Natural killer cell (primary cell): Measurements from ENCODE around the gene ASAP3. TPM values are rescaled to one million over a fixed set of nuclear protein-coding genes. Genes with fewer than 3 reads are reported as not detected.
A peak's percentile ranks its signal among the peaks of the same experiment; 100 is the strongest.

Source experiments
- ATAC-seq, 3 donors: fragments of 150-1000 bp in 2 of 3; fragments of 200-7000 bp in 1 of 3; cut with Tn5 transposase; 1 replicate in 1 of 3; 2 replicates in 2 of 3; pipeline ENCODE4 v1.10.0; 2021; ENCODE audit warnings: mild to moderate bottlenecking in 2 of 3, moderate library complexity in 2 of 3
- DNase-seq, 2 donors: peaks; one replicate each; pipeline versions ENCODE4 v3.0.0 to v3.0.0-alpha.2; 2013 to 2021; ENCODE audit warnings: mixed read lengths in 1 of 2
- H3K27ac ChIP-seq: one replicate; pipeline ENCODE4 v1.5.1; 2013; ENCODE audit warnings: mild to moderate bottlenecking, low read length
- H3K27me3 ChIP-seq: one replicate; pipeline ENCODE4 v1.6.1; 2013; ENCODE audit warnings: low read length; ENCODE audit not compliant: control insufficient read depth, insufficient read depth
- H3K36me3 ChIP-seq: one replicate; pipeline ENCODE4 v1.6.1; 2013; ENCODE audit warnings: low read length; ENCODE audit not compliant: control insufficient read depth, insufficient read depth
- H3K4me1 ChIP-seq: one replicate; pipeline ENCODE4 v1.6.1; 2013; ENCODE audit warnings: low read length; ENCODE audit not compliant: control insufficient read depth, insufficient read depth
- H3K4me3 ChIP-seq: one replicate; pipeline ENCODE4 v1.5.1; 2013; ENCODE audit warnings: low read length
- H3K9me3 ChIP-seq: one replicate; pipeline ENCODE4 v1.6.1; 2013; ENCODE audit warnings: low read length; ENCODE audit not compliant: control insufficient read depth, insufficient read depth
- H3K27ac Mint-ChIP-seq, 2 donors: one replicate each; pipeline ENCODE4 v1.8.0; 2022; ENCODE audit warnings: mild to moderate bottlenecking in 2 of 2, mixed read lengths in 2 of 2, moderate library complexity in 1 of 2
- H3K27me3 Mint-ChIP-seq, 2 donors: one replicate each; pipeline ENCODE4 v1.8.0; 2022; ENCODE audit warnings: low read depth in 2 of 2, mixed read lengths in 2 of 2
- H3K36me3 Mint-ChIP-seq: one replicate; pipeline ENCODE4 v1.8.0; 2022; ENCODE audit warnings: mixed read lengths
- H3K4me1 Mint-ChIP-seq, 2 donors: one replicate each; pipeline ENCODE4 v1.8.0; 2022; ENCODE audit warnings: mixed read lengths in 2 of 2
- H3K4me3 Mint-ChIP-seq: one replicate; pipeline ENCODE4 v1.8.0; 2022; ENCODE audit warnings: mild to moderate bottlenecking, moderate library complexity, mixed read lengths
- H3K9me3 Mint-ChIP-seq, 2 donors: one replicate each; pipeline ENCODE4 v1.8.0; 2022; ENCODE audit warnings: mixed read lengths in 2 of 2
- WGBS: methylation state at CpG from one replicate; pipeline ENCODE4 v1.1.7; 2013; ENCODE audit warnings: missing lambda C conversion rate; ENCODE audit not compliant: insufficient coverage; 5-methylcytosine and 5-hydroxymethylcytosine counted together
- intact Hi-C: fragments of 100-400 bp; cut with micrococcal nuclease; formaldehyde crosslinking; loops from one replicate; pipeline ENCODE4 v1.14.2; 2022
- total RNA-seq, 4 donors: library from RNA; stranded (reverse); fragments of 120-200 nt in 1 of 4; gene quantifications; one replicate each; pipeline versions ENCODE4 v1.2.3 to v1.2.4, GENCODE V29; 2013 to 2022
- TF ChIP-seq, protein P1 (sequence below): fragments of 200-600 bp; IDR thresholded peaks from one replicate; pipeline ENCODE4 v1.8.0; 2022; ENCODE audit warnings: antibody characterized with exemption

Gene ASAP3
- total RNA-seq, 3 donors from 2014 or later (not counting 1 experiment from before 2014, with no cell fraction given), result 0.25 to 0.70 (median 0.59) TPM

DNA sequence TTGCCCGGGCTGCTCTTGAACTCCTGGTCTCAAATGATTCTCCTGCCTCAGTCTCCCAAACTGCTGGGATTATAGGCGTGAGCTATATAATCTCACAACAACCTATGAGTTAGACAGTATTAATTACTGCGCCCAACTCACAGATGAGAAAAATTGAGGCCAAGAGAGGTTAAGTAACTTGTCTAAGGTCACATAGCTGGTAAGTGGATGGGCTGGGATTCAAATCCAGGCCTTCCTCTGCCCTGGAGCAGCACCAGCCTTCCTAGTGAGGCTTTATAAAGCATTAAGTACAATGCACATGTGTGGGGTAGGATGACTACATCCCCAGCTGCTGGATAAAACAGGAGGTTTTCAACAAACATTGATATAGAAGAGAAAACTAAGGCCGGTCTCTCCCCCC, 31.9 kb upstream of the ASAP3 start:
- Mint-ChIP-seq H3K27ac (no peak overlapping the region), H3K27me3 (no peaks in the 10 kb centered on the region), H3K9me3 (no peaks in the 10 kb centered on the region), H3K36me3 (no peaks in the 10 kb centered on the region), H3K4me3 (no peak overlapping the region), H3K4me1 (no peaks in the 10 kb centered on the region)
- 100% methylated on average over 2 of the region's 4 CpGs for WGBS
- intact Hi-C loops, result no loop called here
- ATAC-seq (no peak), DNase-seq (no peak)
- H3K27me3 ChIP-seq, result no peaks in the 10 kb centered on the region
- H3K4me1 ChIP-seq, result no peaks in the 10 kb centered on the region
- H3K36me3 ChIP-seq, result no peaks in the 10 kb centered on the region
- TF ChIP-seq, protein P1, sequence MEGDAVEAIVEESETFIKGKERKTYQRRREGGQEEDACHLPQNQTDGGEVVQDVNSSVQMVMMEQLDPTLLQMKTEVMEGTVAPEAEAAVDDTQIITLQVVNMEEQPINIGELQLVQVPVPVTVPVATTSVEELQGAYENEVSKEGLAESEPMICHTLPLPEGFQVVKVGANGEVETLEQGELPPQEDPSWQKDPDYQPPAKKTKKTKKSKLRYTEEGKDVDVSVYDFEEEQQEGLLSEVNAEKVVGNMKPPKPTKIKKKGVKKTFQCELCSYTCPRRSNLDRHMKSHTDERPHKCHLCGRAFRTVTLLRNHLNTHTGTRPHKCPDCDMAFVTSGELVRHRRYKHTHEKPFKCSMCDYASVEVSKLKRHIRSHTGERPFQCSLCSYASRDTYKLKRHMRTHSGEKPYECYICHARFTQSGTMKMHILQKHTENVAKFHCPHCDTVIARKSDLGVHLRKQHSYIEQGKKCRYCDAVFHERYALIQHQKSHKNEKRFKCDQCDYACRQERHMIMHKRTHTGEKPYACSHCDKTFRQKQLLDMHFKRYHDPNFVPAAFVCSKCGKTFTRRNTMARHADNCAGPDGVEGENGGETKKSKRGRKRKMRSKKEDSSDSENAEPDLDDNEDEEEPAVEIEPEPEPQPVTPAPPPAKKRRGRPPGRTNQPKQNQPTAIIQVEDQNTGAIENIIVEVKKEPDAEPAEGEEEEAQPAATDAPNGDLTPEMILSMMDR, result no peak
- no peak overlapping the region for H3K27ac ChIP-seq
- no peak overlapping the region for H3K4me3 ChIP-seq
- H3K9me3 ChIP-seq, result no peaks in the 10 kb centered on the region

- TF ChIP-seq, protein P1, result no peak
- DNase-seq (no peak), ATAC-seq (no peak)
- peak overlapping the region in 1 of 2 donors; percentile 33 for H3K27ac Mint-ChIP-seq
- Histone ChIP-seq H3K4me3 (no peak overlapping the region), H3K27ac (no peak overlapping the region), H3K4me1 (no peaks in the 10 kb centered on the region), H3K9me3 (no peaks in the 10 kb centered on the region), H3K27me3 (no peaks in the 10 kb centered on the region), H3K36me3 (no peaks in the 10 kb centered on the region)
- H3K4me3 Mint-ChIP-seq, result no peak overlapping the region
- 97% methylated on average over 3 of the region's 3 CpGs for WGBS
- intact Hi-C loops, result no loop called here
- H3K9me3 Mint-ChIP-seq, result no peaks in the 10 kb centered on the region
- no peaks in the 10 kb centered on the region for H3K4me1 Mint-ChIP-seq
- no peaks in the 10 kb centered on the region for H3K36me3 Mint-ChIP-seq
- H3K27me3 Mint-ChIP-seq, result no peaks in the 10 kb centered on the region
These were observed 30.2 kb upstream of the ASAP3 start for GRCh38 chr1:23514111-23514679.

GRCh38 chr1:23509896-23510295, 25.9 kb upstream of the ASAP3 start:
- Histone ChIP-seq H3K4me3 (no peak overlapping the region), H3K27ac (no peak overlapping the region), H3K4me1 (no peaks in the 10 kb centered on the region), H3K36me3 (no peaks in the 10 kb centered on the region), H3K27me3 (no peaks in the 10 kb centered on the region), H3K9me3 (no peaks in the 10 kb centered on the region)
- Mint-ChIP-seq H3K4me1 (no peaks in the 10 kb centered on the region), H3K27ac (no peak overlapping the region), H3K9me3 (no peaks in the 10 kb centered on the region), H3K27me3 (no peaks in the 10 kb centered on the region), H3K4me3 (no peak overlapping the region), H3K36me3 (no peaks in the 10 kb centered on the region)
- 95% methylated on average over 15 of the region's 15 CpGs for WGBS
- no peak for ATAC-seq
- no peak for DNase-seq
- TF ChIP-seq, protein P1, result no peak
- intact Hi-C loops, result no loop called here
